Mammary epithelial cell (primary cell): Measurements from ENCODE around the gene PAK1.

Experiments used
- CTCF ChIP-seq, 2 donors: IDR thresholded peaks in 1 of 2; conservative IDR thresholded peaks in 1 of 2; 2 replicates each; pipeline ENCODE4 v1.5.1; 2011 to 2012; ENCODE audit warnings: inconsistent platforms in 2 of 2, low read length in 2 of 2, mild to moderate bottlenecking in 2 of 2, control low read depth in 1 of 2, low read depth in 1 of 2; ENCODE audit not compliant: insufficient read depth in 1 of 2; ENCODE audit errors: extremely low read depth in 1 of 2
- EZH2 ChIP-seq: IDR thresholded peaks from 2 replicates; pipeline ENCODE4 v1.6.1; 2012; ENCODE audit warnings: low read length, inconsistent platforms, borderline replicate concordance

GRCh38 chr11:77371646-77372045 is 102.2 kb downstream of the PAK1 start:
- TF ChIP-seq CTCF (conservative IDR thresholded peaks at IDR 0.05 in 1 of 2, IDR thresholded peaks at IDR 0.05 in 1 of 2; ENCODE audit: extremely low read depth in 1 of 2, insufficient read depth in 1 of 2, low read depth in 1 of 2, low read length in 2 of 2): no peak
- TF ChIP-seq EZH2: no peak
